Caco-2 (cell line): ENCODE results near the gene PCED1A. TPM values are rescaled to one million over a fixed set of nuclear protein-coding genes. Genes with fewer than 3 reads are reported as not detected.

Experiments
- BruUV-seq: library from RNA; stranded (reverse); fragments of 400-500 nt; replicated peaks from 2 replicates; lab custom pipeline; 2021; lab: Mats Ljungman, UMichigan
- CTCF ChIA-PET: fragments of 300-600 bp; sonication (Branson Sonifier 250); formaldehyde crosslinking; loops from one replicate; lab custom pipeline; 2022; ENCODE audit warnings: antibody characterized with exemption; lab: Charles Lee
- POLR2A ChIA-PET: fragments of 300-600 bp; sonication (Branson Sonifier 250); formaldehyde crosslinking; loops from one replicate; lab custom pipeline; 2022; ENCODE audit warnings: antibody characterized with exemption; lab: Charles Lee
- DNase-seq, 2 experiments: peaks; one replicate each; pipeline versions ENCODE4 v3.0.0 to v3.0.0-alpha.2; 2020 to 2022
- H3K27me3 ChIP-seq: replicated peaks from 2 replicates; pipeline ENCODE4 v1.6.0; 2011; ENCODE audit warnings: low read length; ENCODE audit not compliant: control insufficient read depth, insufficient read depth
- H3K36me3 ChIP-seq: 2 replicates; pipeline ENCODE4 v1.5.1; 2011; ENCODE audit warnings: low read length; ENCODE audit not compliant: control insufficient read depth, insufficient read depth
- H3K4me1 ChIP-seq: fragments of 250-450 bp; sonication (Bioruptor Pico); 2 replicates; pipeline ENCODE4 v1.5.1; 2020; ENCODE audit warnings: mild to moderate bottlenecking
- H3K4me3 ChIP-seq: 2 replicates; pipeline ENCODE4 v1.5.1; 2011; ENCODE audit warnings: low read depth, mild to moderate bottlenecking, control low read depth, low read length
- H3K9me3 ChIP-seq: fragments of 250-450 bp; sonication (Bioruptor Pico); 2 replicates; pipeline ENCODE4 v1.5.1; 2020; ENCODE audit warnings: mild to moderate bottlenecking, moderate library complexity
- H3K27ac Mint-ChIP-seq: one replicate; pipeline ENCODE4 v1.8.0; 2022; ENCODE audit warnings: mixed read lengths; ENCODE audit not compliant: unreplicated experiment
- H3K27me3 Mint-ChIP-seq: one replicate; pipeline ENCODE4 v1.8.0; 2022; ENCODE audit warnings: mixed read lengths; ENCODE audit not compliant: insufficient read depth, unreplicated experiment
- H3K36me3 Mint-ChIP-seq: one replicate; pipeline ENCODE4 v1.8.0; 2022; ENCODE audit warnings: mild to moderate bottlenecking, mixed read lengths; ENCODE audit not compliant: insufficient read depth, unreplicated experiment
- H3K4me1 Mint-ChIP-seq: one replicate; pipeline ENCODE4 v1.8.0; 2022; ENCODE audit warnings: low read depth, mixed read lengths; ENCODE audit not compliant: unreplicated experiment
- H3K4me3 Mint-ChIP-seq: one replicate; pipeline ENCODE4 v1.8.0; 2022; ENCODE audit warnings: mild to moderate bottlenecking, moderate library complexity, mixed read lengths; ENCODE audit not compliant: unreplicated experiment
- H3K9me3 Mint-ChIP-seq: one replicate; pipeline ENCODE4 v1.8.0; 2022; ENCODE audit warnings: mixed read lengths; ENCODE audit not compliant: unreplicated experiment
- intact Hi-C: fragments of 100-400 bp; cut with micrococcal nuclease; formaldehyde crosslinking; loops from one replicate; pipeline ENCODE4 v1.10.0; 2022; ENCODE audit not compliant: unreplicated experiment
- total RNA-seq: library from RNA; stranded (reverse); gene quantifications from 2 replicates; pipeline ENCODE4 v1.2.3, GENCODE V29; 2022
- TF ChIP-seq, protein P1 (sequence below), 2 experiments: fragments of 200-600 bp in 1 of 2; IDR thresholded peaks; 1 replicate in 1 of 2; 2 replicates in 1 of 2; pipeline versions ENCODE4 v1.5.1 to v1.8.0; 2011 to 2022; ENCODE audit warnings: antibody characterized with exemption in 1 of 2, control low read depth in 1 of 2, inconsistent platforms in 1 of 2, low read depth in 1 of 2, low read length in 1 of 2, mild to moderate bottlenecking in 1 of 2, moderate library complexity in 1 of 2; ENCODE audit not compliant: insufficient read depth in 1 of 2, severe bottlenecking in 1 of 2, unreplicated experiment in 1 of 2

Gene PCED1A
- total RNA-seq, 1 experiment from 2014 or later = 43.9 TPM

DNA sequence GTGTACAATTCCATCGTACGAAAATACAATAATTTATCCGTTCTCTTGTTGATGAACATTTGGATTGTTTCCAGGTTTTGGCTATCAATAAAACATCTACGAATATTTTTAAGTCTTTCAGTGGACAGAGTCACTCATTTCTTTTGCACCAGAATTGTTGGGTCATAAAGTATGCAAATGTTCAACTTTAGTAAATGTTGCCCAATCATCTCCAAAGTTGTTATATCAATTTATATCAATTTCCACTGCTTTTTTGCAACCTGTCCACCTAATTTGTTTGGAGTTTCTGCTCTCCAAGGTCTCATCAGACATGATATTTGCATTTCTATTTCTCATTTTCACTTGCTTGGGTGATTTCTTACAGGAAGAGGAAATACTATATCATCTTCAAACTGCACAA lies 13.8 kb downstream of the PCED1A start:
- TF ChIP-seq, protein P1, sequence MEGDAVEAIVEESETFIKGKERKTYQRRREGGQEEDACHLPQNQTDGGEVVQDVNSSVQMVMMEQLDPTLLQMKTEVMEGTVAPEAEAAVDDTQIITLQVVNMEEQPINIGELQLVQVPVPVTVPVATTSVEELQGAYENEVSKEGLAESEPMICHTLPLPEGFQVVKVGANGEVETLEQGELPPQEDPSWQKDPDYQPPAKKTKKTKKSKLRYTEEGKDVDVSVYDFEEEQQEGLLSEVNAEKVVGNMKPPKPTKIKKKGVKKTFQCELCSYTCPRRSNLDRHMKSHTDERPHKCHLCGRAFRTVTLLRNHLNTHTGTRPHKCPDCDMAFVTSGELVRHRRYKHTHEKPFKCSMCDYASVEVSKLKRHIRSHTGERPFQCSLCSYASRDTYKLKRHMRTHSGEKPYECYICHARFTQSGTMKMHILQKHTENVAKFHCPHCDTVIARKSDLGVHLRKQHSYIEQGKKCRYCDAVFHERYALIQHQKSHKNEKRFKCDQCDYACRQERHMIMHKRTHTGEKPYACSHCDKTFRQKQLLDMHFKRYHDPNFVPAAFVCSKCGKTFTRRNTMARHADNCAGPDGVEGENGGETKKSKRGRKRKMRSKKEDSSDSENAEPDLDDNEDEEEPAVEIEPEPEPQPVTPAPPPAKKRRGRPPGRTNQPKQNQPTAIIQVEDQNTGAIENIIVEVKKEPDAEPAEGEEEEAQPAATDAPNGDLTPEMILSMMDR (IDR thresholded peaks at IDR 0.05; ENCODE audit: insufficient read depth in 1 of 2, low read depth in 1 of 2, low read length in 1 of 2, severe bottlenecking in 1 of 2, unreplicated experiment in 1 of 2) = no peak
- H3K27me3 ChIP-seq = no peaks in the 10 kb centered on the region
- Mint-ChIP-seq H3K27ac (no peak overlapping the region), H3K9me3 (no peaks in the 10 kb centered on the region), H3K4me3 (no peak overlapping the region), H3K4me1 (no peaks in the 10 kb centered on the region), H3K36me3 (no peaks in the 10 kb centered on the region), H3K27me3 (peaks cover 9% of the 10 kb centered on the region)
- ChIA-PET CTCF (no interaction called here), POLR2A (no interaction called here)
- no peaks in the 10 kb centered on the region for H3K36me3 ChIP-seq
- no peak for DNase-seq
- no peaks in the 10 kb centered on the region for H3K9me3 ChIP-seq
- BruUV-seq = no TSS peak
- no peak overlapping the region for H3K4me3 ChIP-seq
- intact Hi-C loops = no loop called here
- H3K4me1 ChIP-seq = no peaks in the 10 kb centered on the region

DNA sequence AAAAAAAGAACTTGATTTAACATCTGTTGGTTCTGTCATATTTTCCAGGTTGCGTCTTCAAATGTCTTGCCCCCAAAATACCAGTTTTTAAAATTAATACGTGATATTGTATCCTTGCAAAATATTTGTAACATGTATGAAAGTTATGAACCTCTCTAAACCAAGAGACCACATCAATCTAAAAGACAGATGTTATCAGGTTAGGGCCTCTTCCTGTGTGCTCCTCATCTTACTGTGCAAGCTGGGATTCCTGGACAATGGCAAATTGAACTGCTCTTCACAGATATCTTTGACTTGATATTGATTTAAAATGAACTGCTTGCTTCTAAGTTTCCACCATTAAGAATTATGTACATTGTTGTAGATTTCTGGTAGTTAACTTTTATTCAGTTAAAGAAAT lies 14.7 kb downstream of the PCED1A start:
- intact Hi-C loops = no loop called here

DNA sequence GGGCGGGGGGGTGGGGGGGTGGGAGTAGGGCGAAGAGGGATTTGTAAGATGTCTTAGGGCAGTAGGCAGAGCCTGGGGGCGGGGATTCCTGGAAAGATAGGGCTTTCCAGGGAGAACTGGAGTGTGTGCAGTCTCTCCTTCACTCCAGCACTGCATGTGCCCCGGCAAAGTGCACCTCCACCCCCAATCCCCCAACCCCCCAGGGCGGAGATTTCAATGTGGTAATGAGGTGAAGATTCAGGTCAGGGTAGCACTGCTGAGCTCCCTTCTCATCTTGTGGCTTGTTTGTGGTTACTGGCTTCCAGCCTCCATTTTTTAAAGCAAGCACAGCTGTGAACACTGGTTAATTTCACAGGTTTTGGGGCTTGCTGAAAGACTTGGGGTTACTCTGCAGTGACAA lies 18.4 kb downstream of the PCED1A start:
- peaks cover 2% of the 10 kb centered on the region for H3K27me3 Mint-ChIP-seq
- TF ChIP-seq, protein P1 (IDR thresholded peaks at IDR 0.05; ENCODE audit: insufficient read depth in 1 of 2, low read depth in 1 of 2, low read length in 1 of 2, severe bottlenecking in 1 of 2, unreplicated experiment in 1 of 2) = no peak
- H3K27ac Mint-ChIP-seq = no peak overlapping the region
- H3K27me3 ChIP-seq = no peaks in the 10 kb centered on the region
- peaks cover 10% of the 10 kb centered on the region for H3K4me1 Mint-ChIP-seq
- peaks cover 9% of the 10 kb centered on the region; the same call in 1 of the 2 replicates for H3K4me1 ChIP-seq
- no peaks in the 10 kb centered on the region for H3K9me3 ChIP-seq
- H3K36me3 ChIP-seq = no peaks in the 10 kb centered on the region
- ChIA-PET POLR2A (interaction anchor here (0.9 kb wide), 1 partner anchor 19 kb away, joined by 4 read pairs; the partner anchor contains the start of genes PCED1A and VPS16), CTCF (no interaction called here)
- no TSS peak for BruUV-seq
- H3K4me3 ChIP-seq = no peak overlapping the region
- DNase-seq = no peak
- intact Hi-C loops = no loop called here
- no peak overlapping the region for H3K4me3 Mint-ChIP-seq
- H3K9me3 Mint-ChIP-seq = no peaks in the 10 kb centered on the region
- H3K36me3 Mint-ChIP-seq = no peaks in the 10 kb centered on the region

More for the DNA sequence above, 14.7 kb downstream of the PCED1A start:
- Histone ChIP-seq H3K4me1 (no peaks in the 10 kb centered on the region), H3K36me3 (no peaks in the 10 kb centered on the region), H3K4me3 (no peak overlapping the region), H3K9me3 (no peaks in the 10 kb centered on the region), H3K27me3 (no peaks in the 10 kb centered on the region)
- no peak for DNase-seq
- Mint-ChIP-seq H3K27ac (no peak overlapping the region), H3K27me3 (peaks cover 9% of the 10 kb centered on the region), H3K4me1 (no peaks in the 10 kb centered on the region), H3K36me3 (no peaks in the 10 kb centered on the region), H3K9me3 (no peaks in the 10 kb centered on the region), H3K4me3 (no peak overlapping the region)
- BruUV-seq = no TSS peak
- CTCF ChIA-PET = no interaction called here
- TF ChIP-seq, protein P1 (IDR thresholded peaks at IDR 0.05; ENCODE audit: insufficient read depth in 1 of 2, low read depth in 1 of 2, low read length in 1 of 2, severe bottlenecking in 1 of 2, unreplicated experiment in 1 of 2) = no peak
- POLR2A ChIA-PET = no interaction called here
